WTC11 (cell line): Measurements from ENCODE around the gene VPS35L. TPM values are rescaled to one million over a fixed set of nuclear protein-coding genes. Genes with fewer than 3 reads are reported as not detected.
A peak's percentile ranks its signal among the peaks of the same experiment; 100 is the strongest.

ENCODE experiments used
- ATAC-seq: fragments of 200-7000 bp; cut with Tn5 transposase; 2 replicates; pipeline ENCODE4 v1.10.0; 2021; ENCODE audit warnings: mild to moderate bottlenecking, moderate library complexity
- CTCF ChIA-PET: fragments of 300-600 bp; sonication (Branson Sonifier 250); formaldehyde crosslinking; loops from one replicate; lab custom pipeline; 2021; ENCODE audit warnings: antibody characterized with exemption; lab: Charles Lee
- POLR2A ChIA-PET: fragments of 350-600 bp; sonication (Branson Sonifier 250); formaldehyde crosslinking; loops from one replicate; lab custom pipeline; 2021; ENCODE audit warnings: antibody characterized with exemption; lab: Charles Lee
- DNase-seq: peaks from one replicate; pipeline ENCODE4 v3.0.0; 2021; ENCODE audit warnings: low spot score
- H3K27ac Mint-ChIP-seq: 2 replicates; pipeline ENCODE4 v1.8.0; 2021; ENCODE audit warnings: mixed read lengths
- H3K27me3 Mint-ChIP-seq: 2 replicates; pipeline ENCODE4 v1.8.0; 2021; ENCODE audit warnings: low read depth, mild to moderate bottlenecking, moderate library complexity, mixed read lengths
- H3K36me3 Mint-ChIP-seq: 2 replicates; pipeline ENCODE4 v1.8.0; 2021; ENCODE audit warnings: mixed read lengths
- H3K4me1 Mint-ChIP-seq: 2 replicates; pipeline ENCODE4 v1.8.0; 2022; ENCODE audit warnings: mixed read lengths
- H3K4me3 Mint-ChIP-seq: 2 replicates; pipeline ENCODE4 v1.8.0; 2021; ENCODE audit warnings: mild to moderate bottlenecking, moderate library complexity, mixed read lengths
- H3K9me3 Mint-ChIP-seq: 2 replicates; pipeline ENCODE4 v1.8.0; 2021; ENCODE audit warnings: mixed read lengths
- ATF1 ChIP-seq: sonication (generic); formaldehyde crosslinking; IDR thresholded peaks from 2 replicates; pipeline ENCODE4 v1.8.1; 2023; ENCODE audit warnings: mild to moderate bottlenecking, moderate library complexity, missing genetic modification reagents
- CREM ChIP-seq: sonication (generic); formaldehyde crosslinking; IDR thresholded peaks from 2 replicates; pipeline ENCODE4 v1.8.1; 2022; ENCODE audit warnings: mild to moderate bottlenecking, missing genetic modification reagents, moderate library complexity
- FOXK1 ChIP-seq: sonication (generic); formaldehyde crosslinking; IDR thresholded peaks from 2 replicates; pipeline ENCODE4 v1.8.0; 2022; ENCODE audit warnings: mild to moderate bottlenecking, moderate library complexity, missing genetic modification reagents
- GTF2I ChIP-seq: fragments of 250-450 bp; sonication (Bioruptor Pico); conservative IDR thresholded peaks from 2 replicates; pipeline ENCODE4 v1.4.0; 2021; ENCODE audit warnings: mild to moderate bottlenecking
- PRDM15 ChIP-seq: sonication (generic); formaldehyde crosslinking; IDR thresholded peaks from 2 replicates; pipeline ENCODE4 v1.8.0; 2022; ENCODE audit warnings: missing genetic modification reagents
- TEAD4 ChIP-seq: sonication (generic); formaldehyde crosslinking; IDR thresholded peaks from 2 replicates; pipeline ENCODE4 v1.8.0; 2022; ENCODE audit warnings: mild to moderate bottlenecking, missing genetic modification reagents
- ZNF423 ChIP-seq: fragments of 250-450 bp; sonication (Bioruptor Pico); IDR thresholded peaks from 2 replicates; pipeline ENCODE4 v2.1.2; 2022; ENCODE audit warnings: mild to moderate bottlenecking, moderate library complexity
- total RNA-seq: library from RNA; stranded (reverse); gene quantifications from 3 replicates; pipeline ENCODE4 v1.2.3, GENCODE V29; 2021
- TF ChIP-seq, protein P1 (sequence below): fragments of 250-450 bp; sonication (Bioruptor Pico); IDR thresholded peaks from 2 replicates; pipeline ENCODE4 v1.9.0; 2021; ENCODE audit warnings: mild to moderate bottlenecking
- TF ChIP-seq, protein P2 (sequence below): sonication (generic); formaldehyde crosslinking; IDR thresholded peaks from 2 replicates; pipeline ENCODE4 v1.8.0; 2023; ENCODE audit warnings: missing genetic modification reagents
- TF ChIP-seq, protein P3 (sequence below): fragments of 250-450 bp; sonication (Bioruptor Pico); IDR thresholded peaks from 2 replicates; pipeline ENCODE4 v1.9.0; 2021; ENCODE audit warnings: mild to moderate bottlenecking, borderline replicate concordance
- TF ChIP-seq, protein P4 (sequence below): fragments of 250-450 bp; sonication (Bioruptor Pico); IDR thresholded peaks from 2 replicates; pipeline ENCODE4 v1.9.0; 2021; ENCODE audit warnings: mild to moderate bottlenecking
- TF ChIP-seq, protein P5 (sequence below): sonication (generic); formaldehyde crosslinking; IDR thresholded peaks from 2 replicates; pipeline ENCODE4 v1.8.1; 2023; ENCODE audit warnings: mild to moderate bottlenecking, missing genetic modification reagents, moderate library complexity
- TF ChIP-seq, protein P6 (sequence below): sonication (generic); formaldehyde crosslinking; IDR thresholded peaks from 2 replicates; pipeline ENCODE4 v1.8.1; 2023; ENCODE audit warnings: mild to moderate bottlenecking, missing genetic modification reagents

VPS35L gene
- total RNA-seq, 1 experiment from 2014 or later: 59.7 TPM

- TF ChIP-seq PRDM15 (CRISPR knock-in tag): no peak
These were observed 143.3 kb downstream of the VPS35L start (continued) for GRCh38 chr16:19698480-19699465.

- peaks cover 76% of the 10 kb centered on the region for H3K36me3 Mint-ChIP-seq
- no peak for ATAC-seq
- no peak overlapping the region for H3K4me3 Mint-ChIP-seq
- TF ChIP-seq ATF1 (CRISPR knock-in tag) (no peak), CREM (CRISPR knock-in tag) (no peak), GTF2I (no peak), ZNF423 (CRISPR knock-in tag) (no peak)
- TF ChIP-seq, protein P1, sequence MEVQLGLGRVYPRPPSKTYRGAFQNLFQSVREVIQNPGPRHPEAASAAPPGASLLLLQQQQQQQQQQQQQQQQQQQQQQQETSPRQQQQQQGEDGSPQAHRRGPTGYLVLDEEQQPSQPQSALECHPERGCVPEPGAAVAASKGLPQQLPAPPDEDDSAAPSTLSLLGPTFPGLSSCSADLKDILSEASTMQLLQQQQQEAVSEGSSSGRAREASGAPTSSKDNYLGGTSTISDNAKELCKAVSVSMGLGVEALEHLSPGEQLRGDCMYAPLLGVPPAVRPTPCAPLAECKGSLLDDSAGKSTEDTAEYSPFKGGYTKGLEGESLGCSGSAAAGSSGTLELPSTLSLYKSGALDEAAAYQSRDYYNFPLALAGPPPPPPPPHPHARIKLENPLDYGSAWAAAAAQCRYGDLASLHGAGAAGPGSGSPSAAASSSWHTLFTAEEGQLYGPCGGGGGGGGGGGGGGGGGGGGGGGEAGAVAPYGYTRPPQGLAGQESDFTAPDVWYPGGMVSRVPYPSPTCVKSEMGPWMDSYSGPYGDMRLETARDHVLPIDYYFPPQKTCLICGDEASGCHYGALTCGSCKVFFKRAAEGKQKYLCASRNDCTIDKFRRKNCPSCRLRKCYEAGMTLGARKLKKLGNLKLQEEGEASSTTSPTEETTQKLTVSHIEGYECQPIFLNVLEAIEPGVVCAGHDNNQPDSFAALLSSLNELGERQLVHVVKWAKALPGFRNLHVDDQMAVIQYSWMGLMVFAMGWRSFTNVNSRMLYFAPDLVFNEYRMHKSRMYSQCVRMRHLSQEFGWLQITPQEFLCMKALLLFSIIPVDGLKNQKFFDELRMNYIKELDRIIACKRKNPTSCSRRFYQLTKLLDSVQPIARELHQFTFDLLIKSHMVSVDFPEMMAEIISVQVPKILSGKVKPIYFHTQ (CRISPR knock-in tag): no peak
- TF ChIP-seq, protein P2, sequence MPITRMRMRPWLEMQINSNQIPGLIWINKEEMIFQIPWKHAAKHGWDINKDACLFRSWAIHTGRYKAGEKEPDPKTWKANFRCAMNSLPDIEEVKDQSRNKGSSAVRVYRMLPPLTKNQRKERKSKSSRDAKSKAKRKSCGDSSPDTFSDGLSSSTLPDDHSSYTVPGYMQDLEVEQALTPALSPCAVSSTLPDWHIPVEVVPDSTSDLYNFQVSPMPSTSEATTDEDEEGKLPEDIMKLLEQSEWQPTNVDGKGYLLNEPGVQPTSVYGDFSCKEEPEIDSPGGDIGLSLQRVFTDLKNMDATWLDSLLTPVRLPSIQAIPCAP: no peak
- TF ChIP-seq, protein P3, sequence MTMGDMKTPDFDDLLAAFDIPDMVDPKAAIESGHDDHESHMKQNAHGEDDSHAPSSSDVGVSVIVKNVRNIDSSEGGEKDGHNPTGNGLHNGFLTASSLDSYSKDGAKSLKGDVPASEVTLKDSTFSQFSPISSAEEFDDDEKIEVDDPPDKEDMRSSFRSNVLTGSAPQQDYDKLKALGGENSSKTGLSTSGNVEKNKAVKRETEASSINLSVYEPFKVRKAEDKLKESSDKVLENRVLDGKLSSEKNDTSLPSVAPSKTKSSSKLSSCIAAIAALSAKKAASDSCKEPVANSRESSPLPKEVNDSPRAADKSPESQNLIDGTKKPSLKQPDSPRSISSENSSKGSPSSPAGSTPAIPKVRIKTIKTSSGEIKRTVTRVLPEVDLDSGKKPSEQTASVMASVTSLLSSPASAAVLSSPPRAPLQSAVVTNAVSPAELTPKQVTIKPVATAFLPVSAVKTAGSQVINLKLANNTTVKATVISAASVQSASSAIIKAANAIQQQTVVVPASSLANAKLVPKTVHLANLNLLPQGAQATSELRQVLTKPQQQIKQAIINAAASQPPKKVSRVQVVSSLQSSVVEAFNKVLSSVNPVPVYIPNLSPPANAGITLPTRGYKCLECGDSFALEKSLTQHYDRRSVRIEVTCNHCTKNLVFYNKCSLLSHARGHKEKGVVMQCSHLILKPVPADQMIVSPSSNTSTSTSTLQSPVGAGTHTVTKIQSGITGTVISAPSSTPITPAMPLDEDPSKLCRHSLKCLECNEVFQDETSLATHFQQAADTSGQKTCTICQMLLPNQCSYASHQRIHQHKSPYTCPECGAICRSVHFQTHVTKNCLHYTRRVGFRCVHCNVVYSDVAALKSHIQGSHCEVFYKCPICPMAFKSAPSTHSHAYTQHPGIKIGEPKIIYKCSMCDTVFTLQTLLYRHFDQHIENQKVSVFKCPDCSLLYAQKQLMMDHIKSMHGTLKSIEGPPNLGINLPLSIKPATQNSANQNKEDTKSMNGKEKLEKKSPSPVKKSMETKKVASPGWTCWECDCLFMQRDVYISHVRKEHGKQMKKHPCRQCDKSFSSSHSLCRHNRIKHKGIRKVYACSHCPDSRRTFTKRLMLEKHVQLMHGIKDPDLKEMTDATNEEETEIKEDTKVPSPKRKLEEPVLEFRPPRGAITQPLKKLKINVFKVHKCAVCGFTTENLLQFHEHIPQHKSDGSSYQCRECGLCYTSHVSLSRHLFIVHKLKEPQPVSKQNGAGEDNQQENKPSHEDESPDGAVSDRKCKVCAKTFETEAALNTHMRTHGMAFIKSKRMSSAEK (CRISPR knock-in tag): no peak
- TF ChIP-seq, all 79 proteins: peak for 0
- H3K27ac Mint-ChIP-seq: no peak overlapping the region; the same call in 1 of the 2 replicates
- ChIA-PET CTCF (interaction anchor here (2.2 kb wide), 1 partner anchor 116 kb away, joined by 8 read pairs; no protein-coding TSS in a partner anchor), POLR2A (interaction anchor here (0.6 to 1.0 kb wide), 3 partner anchors 9 to 165 kb away, joined by 3 to 5 read pairs (median 3); no protein-coding TSS in a partner anchor)
- peaks cover 3% of the 10 kb centered on the region; the same call in 1 of the 2 replicates for H3K9me3 Mint-ChIP-seq
- no peak for DNase-seq
- H3K27me3 Mint-ChIP-seq: no peaks in the 10 kb centered on the region
- no peaks in the 10 kb centered on the region for H3K4me1 Mint-ChIP-seq
These were observed 144.0 kb downstream of the VPS35L start for GRCh38 chr16:19699472-19699871.

DNA sequence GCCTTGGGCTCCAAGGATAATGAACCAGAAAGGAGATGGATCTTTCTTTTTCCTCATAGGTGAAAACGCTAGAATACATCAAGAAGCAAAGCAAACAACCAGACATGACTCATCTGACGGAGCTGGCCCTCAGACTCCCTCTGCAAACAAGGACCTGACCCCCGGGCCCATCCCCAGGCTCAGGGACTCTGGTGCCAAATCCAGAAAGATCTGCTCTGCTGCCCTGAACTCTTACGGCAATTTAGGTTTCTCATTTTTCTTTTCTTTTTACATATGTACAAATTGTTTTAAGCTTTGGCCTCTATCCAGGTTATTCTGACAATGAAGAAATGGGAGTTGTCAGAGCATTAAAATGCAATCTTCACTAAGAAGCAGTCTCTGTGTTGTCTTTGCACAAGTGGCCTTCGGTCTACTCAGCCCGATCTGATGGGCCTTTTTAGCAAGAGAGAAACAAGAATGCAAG lies 144.8 kb downstream of the VPS35L start:
- Mint-ChIP-seq H3K27ac (peak overlapping the region; percentile 71), H3K9me3 (peaks cover 3% of the 10 kb centered on the region; the same call in 1 of the 2 replicates), H3K4me3 (no peak overlapping the region), H3K36me3 (peaks cover 80% of the 10 kb centered on the region), H3K4me1 (no peaks in the 10 kb centered on the region), H3K27me3 (no peaks in the 10 kb centered on the region)
- ChIA-PET CTCF (interaction anchor here (2.2 kb wide), 1 partner anchor 117 kb away, joined by 8 read pairs; no protein-coding TSS in a partner anchor), POLR2A (interaction anchor here (0.6 to 0.8 kb wide), 2 partner anchors 8 to 165 kb away, joined by 3 read pairs; no protein-coding TSS in a partner anchor)
- ATAC-seq (no peak), DNase-seq (no peak)
- TF ChIP-seq, protein P4, sequence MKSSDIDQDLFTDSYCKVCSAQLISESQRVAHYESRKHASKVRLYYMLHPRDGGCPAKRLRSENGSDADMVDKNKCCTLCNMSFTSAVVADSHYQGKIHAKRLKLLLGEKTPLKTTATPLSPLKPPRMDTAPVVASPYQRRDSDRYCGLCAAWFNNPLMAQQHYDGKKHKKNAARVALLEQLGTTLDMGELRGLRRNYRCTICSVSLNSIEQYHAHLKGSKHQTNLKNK (CRISPR knock-in tag): no peak
- TF ChIP-seq, protein P5, sequence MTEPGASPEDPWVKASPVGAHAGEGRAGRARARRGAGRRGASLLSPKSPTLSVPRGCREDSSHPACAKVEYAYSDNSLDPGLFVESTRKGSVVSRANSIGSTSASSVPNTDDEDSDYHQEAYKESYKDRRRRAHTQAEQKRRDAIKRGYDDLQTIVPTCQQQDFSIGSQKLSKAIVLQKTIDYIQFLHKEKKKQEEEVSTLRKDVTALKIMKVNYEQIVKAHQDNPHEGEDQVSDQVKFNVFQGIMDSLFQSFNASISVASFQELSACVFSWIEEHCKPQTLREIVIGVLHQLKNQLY (CRISPR knock-in tag): no peak
- TF ChIP-seq TEAD4 (CRISPR knock-in tag) (no peak), FOXK1 (CRISPR knock-in tag) (no peak)
- TF ChIP-seq, protein P6, sequence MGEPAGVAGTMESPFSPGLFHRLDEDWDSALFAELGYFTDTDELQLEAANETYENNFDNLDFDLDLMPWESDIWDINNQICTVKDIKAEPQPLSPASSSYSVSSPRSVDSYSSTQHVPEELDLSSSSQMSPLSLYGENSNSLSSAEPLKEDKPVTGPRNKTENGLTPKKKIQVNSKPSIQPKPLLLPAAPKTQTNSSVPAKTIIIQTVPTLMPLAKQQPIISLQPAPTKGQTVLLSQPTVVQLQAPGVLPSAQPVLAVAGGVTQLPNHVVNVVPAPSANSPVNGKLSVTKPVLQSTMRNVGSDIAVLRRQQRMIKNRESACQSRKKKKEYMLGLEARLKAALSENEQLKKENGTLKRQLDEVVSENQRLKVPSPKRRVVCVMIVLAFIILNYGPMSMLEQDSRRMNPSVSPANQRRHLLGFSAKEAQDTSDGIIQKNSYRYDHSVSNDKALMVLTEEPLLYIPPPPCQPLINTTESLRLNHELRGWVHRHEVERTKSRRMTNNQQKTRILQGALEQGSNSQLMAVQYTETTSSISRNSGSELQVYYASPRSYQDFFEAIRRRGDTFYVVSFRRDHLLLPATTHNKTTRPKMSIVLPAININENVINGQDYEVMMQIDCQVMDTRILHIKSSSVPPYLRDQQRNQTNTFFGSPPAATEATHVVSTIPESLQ (CRISPR knock-in tag): no peak
